HG03139 (cell line): ENCODE data around the gene SLITRK2.

Experiments
- ATAC-seq: cut with Tn5 transposase; IDR thresholded peaks from one replicate; pipeline ENCODE4 v1.9.1; 2021; ENCODE audit not compliant: unreplicated experiment

SLITRK2 gene

DNA sequence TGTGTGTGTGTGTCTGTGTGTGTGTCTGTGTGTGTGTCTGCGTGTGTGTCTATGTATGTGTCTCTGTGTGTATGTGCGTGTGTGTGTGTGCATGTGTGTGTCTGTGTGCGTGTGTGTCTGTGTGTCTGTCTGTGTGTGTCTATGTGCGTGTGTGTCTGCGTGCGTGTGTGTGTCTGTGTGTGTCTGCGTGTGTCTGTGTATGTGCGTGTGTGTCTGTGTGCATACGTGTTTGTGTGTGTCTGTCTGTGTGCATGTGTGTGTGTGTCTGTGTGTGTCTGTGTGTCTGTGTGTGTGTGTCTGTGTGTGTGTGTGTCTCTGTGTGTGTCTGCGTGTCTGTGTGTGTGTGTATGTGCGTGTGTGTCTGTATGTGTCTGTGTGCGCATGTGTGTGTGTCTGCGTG, 35.6 kb downstream of the SLITRK2 start:
- no peak for ATAC-seq

DNA sequence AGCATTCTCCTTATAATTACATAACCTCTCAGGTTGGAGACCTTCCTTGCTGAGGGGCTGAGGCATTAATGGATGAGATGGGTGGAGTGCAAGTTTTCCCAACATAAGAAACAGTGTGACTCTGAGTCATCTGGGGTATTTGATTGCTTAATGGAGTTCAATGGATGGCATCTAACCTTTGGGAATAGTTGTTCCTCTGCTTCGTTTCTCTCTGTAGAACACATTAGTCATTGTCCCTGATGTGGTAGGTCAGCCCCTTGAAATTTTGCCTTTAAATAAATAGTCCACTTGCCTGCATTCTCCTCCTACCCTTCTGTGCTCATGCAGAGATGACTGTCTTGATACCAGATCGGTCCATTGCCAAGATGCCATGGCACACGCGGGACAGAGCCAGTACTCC, 38.6 kb downstream of the SLITRK2 start:
- no peak for ATAC-seq

DNA sequence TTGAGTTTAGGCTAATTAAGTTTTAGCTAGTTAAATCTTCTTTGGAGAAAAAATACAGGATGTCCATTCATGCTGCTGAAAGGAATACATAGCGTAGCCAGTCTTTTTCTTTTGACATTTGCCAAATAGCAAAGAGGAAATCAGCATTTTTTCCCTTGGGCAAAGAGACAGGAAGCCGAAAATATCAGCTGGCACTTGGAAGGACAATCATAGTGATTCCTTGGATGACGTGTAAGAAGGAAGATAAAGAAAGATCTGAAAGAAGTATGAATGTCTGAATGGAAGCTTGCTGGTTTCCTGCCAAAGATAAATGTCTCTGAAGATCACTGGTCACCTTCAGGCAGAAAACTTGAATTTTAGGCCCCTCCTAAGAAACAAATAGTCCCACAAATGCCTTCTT, 44.2 kb downstream of the SLITRK2 start:
- no peak for ATAC-seq

DNA sequence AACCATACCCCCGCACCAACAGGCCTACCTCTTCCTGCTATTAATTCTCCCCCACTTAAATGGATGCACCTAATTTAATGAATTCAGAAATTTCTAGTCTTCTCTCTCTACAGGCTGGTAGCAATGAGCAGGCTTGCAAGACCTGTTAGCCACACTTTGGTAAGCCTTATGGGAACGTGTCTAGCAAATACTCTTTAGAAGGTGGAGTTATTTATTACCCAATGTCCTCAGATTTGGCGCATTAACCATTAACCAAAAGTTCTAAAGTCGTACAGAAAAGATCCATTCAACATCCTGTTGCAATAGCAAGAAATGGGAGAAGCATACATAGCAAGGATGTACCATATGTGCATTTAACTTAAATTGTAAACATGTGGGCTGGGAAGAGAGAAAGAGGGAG, 47.5 kb downstream of the SLITRK2 start:
- ATAC-seq = no peak
